GM12891 (cell line): ENCODE results near the gene NUP93.

Experiments used
- POLR2A ChIP-seq: IDR thresholded peaks from 2 replicates; pipeline ENCODE4 v1.6.1; 2011; ENCODE audit warnings: low read depth, low read length, control low read depth
- POLR2AphosphoS5 ChIP-seq: IDR thresholded peaks from 2 replicates; pipeline ENCODE4 v1.6.1; 2011; ENCODE audit warnings: low read depth, low read length, control low read depth
- TAF1 ChIP-seq: IDR thresholded peaks from 2 replicates; pipeline ENCODE4 v1.6.1; 2011; ENCODE audit warnings: low read depth, low read length, control low read depth

GRCh38 chr16:56780646-56781045, 50.7 kb downstream of the NUP93 start:
- no peak for TF ChIP-seq POLR2A
- no peak for TF ChIP-seq POLR2AphosphoS5
- TF ChIP-seq TAF1: no peak
